NCI-H2081 (cell line): Measurements from ENCODE around the gene OSGEP.

Experiments used
- DNase-seq, 2 experiments: peaks; one replicate each; lab custom pipeline; 2025; lab: John Stamatoyannopoulos, UW

The OSGEP gene

GRCh38 chr14:20397511-20397910, 57.1 kb downstream of the OSGEP start:
- DNase-seq: no peak
